ENCODE results near the gene MOB3B.

Gene MOB3B

DNA sequence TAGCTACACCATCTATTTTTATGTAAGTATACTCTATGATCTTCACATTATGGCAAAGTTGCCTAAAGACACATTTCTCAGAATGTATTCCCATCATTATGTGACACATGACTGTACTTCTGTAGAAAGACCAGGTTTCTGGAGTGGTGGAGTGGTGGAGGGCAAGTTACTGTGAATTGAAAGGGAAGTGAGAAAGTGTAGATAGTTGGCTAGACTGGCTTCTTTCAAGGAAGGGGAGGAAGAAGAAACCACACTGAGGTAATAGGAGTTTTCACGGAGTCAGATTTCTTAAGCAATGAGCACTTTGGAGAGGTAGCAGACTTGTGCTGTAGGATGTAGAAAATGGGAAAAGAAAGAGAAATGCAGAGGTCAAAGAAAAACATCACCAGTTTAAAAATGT is 181.7 kb downstream of the MOB3B start:
- no peak overlapping the region for H3K27ac ChIP-seq
- no peak overlapping the region for H3K4me3 ChIP-seq (ENCODE audit: low read depth, low read length)
- TF ChIP-seq CTCF (IDR thresholded peaks at IDR 0.05; ENCODE audit: low read depth, low read length, missing control alignments), result no peak
- no peaks in the 10 kb centered on the region for H3K36me3 ChIP-seq (replicated peaks)
- H3K27me3 ChIP-seq (replicated peaks), result no peaks in the 10 kb centered on the region
- in situ Hi-C loops (cut with HindIII; ENCODE audit: low pct_ligation_motif_present, low sequenced_read_pairs), result loop anchor here (25.0 kb wide), 1 partner anchor 164 kb away; the partner anchor contains the start of gene IFNK
- DNase-seq, result no peak

DNA sequence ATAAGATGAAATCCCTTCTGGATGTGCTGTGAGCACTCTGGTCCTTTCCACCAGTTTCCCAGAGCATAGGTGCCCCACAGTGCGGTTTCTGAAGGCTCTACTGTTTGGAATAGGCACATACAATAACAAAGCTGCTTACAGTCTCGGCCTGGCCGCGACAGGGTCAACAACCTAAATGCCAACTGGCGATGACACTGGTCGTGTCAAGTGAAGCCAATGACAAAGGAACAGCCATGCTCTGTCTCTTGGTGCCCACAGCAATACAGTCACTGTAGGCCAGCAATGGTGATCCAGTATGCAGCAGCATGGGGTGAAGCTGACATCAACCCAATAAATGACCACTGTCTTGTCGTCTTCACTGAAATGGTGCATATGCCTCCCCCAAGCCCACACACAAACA is 184.8 kb downstream of the MOB3B start:
- Histone ChIP-seq H3K36me3 (replicated peaks) (no peaks in the 10 kb centered on the region), H3K27ac (no peak overlapping the region), H3K4me3 (ENCODE audit: low read depth, low read length) (no peak overlapping the region), H3K27me3 (replicated peaks) (no peaks in the 10 kb centered on the region)
- no peak for TF ChIP-seq CTCF (IDR thresholded peaks at IDR 0.05; ENCODE audit: low read depth, low read length, missing control alignments)
- DNase-seq, result no peak
- in situ Hi-C loops (cut with HindIII; ENCODE audit: low pct_ligation_motif_present, low sequenced_read_pairs), result loop anchor here (25.0 kb wide), 1 partner anchor 168 kb away; the partner anchor contains the start of gene IFNK

GRCh38 chr9:27341545-27342294 is 187.9 kb downstream of the MOB3B start:
- Histone ChIP-seq H3K4me3 (ENCODE audit: low read depth, low read length) (no peak overlapping the region), H3K27me3 (replicated peaks) (no peaks in the 10 kb centered on the region), H3K36me3 (replicated peaks) (no peaks in the 10 kb centered on the region), H3K27ac (no peak overlapping the region)
- in situ Hi-C loops (cut with HindIII; ENCODE audit: low pct_ligation_motif_present, low sequenced_read_pairs), result loop anchor here (25.0 kb wide), 1 partner anchor 171 kb away; the partner anchor contains the start of gene IFNK
- TF ChIP-seq CTCF (IDR thresholded peaks at IDR 0.05; ENCODE audit: low read depth, low read length, missing control alignments), result no peak
- DNase-seq, result no peak

DNA sequence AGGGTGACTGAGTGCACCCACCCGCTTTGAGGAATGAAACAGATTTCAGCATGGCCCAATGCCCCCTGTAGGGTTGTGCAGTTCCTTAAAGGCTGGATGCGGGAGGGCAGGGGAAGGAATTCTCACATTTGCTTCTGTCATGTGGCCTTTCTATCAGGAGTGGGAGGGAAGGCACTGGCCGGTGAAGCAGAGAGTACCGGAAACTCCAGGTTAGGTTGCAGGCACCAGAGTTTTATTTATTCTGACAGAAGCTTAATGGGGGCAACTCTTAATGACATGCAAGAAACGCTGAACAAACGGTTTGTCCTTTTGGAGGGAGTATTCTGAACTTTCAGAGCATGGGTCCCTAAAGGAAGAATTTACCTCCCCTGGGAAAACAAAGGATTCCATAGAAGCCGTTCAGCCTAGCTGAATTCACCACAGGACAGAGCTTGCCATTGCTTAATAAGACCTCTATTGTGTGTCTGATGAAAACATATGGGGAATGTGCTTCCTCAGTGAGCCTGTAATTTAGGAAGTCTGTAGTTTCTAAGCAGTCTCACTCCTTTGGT is 188.6 kb downstream of the MOB3B start:
- TF ChIP-seq CTCF (IDR thresholded peaks at IDR 0.05; ENCODE audit: low read depth, low read length, missing control alignments), result no peak
- H3K36me3 ChIP-seq (replicated peaks), result no peaks in the 10 kb centered on the region
- in situ Hi-C loops (cut with HindIII; ENCODE audit: low pct_ligation_motif_present, low sequenced_read_pairs), result loop anchor here (25.0 kb wide), 1 partner anchor 171 kb away; the partner anchor contains the start of gene IFNK
- H3K27me3 ChIP-seq (replicated peaks), result no peaks in the 10 kb centered on the region
- DNase-seq, result no peak
- no peak overlapping the region for H3K4me3 ChIP-seq (ENCODE audit: low read depth, low read length)
- no peak overlapping the region for H3K27ac ChIP-seq

DNA sequence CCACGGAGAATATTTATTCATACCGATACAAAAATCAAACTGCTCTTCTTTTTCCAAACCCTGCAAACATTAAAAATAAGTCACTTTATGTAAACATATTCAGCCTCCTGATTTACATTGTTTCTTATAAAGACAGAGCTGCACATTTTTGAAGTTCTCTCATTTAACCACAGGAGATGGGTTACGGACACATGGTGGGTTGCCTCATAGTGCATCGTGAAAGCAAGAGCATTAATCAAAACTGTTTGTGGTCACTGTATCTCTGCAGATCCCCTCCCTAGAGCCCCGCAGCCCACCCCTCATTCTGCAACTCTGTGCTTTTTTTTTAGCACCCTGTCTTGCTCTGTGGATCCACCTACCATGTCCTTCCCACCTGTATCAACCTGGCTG is 189.3 kb downstream of the MOB3B start:
- no peak for TF ChIP-seq CTCF (IDR thresholded peaks at IDR 0.05; ENCODE audit: low read depth, low read length, missing control alignments)
- in situ Hi-C loops (cut with HindIII; ENCODE audit: low pct_ligation_motif_present, low sequenced_read_pairs), result loop anchor here (25.0 kb wide), 1 partner anchor 172 kb away; the partner anchor contains the start of gene IFNK

More for the DNA sequence above, 189.3 kb downstream of the MOB3B start:
- Histone ChIP-seq H3K4me3 (ENCODE audit: low read depth, low read length) (no peak overlapping the region), H3K36me3 (replicated peaks) (no peaks in the 10 kb centered on the region), H3K27me3 (replicated peaks) (no peaks in the 10 kb centered on the region), H3K27ac (no peak overlapping the region)
- DNase-seq, result no peak

Data from brain microvascular endothelial cell (primary cell).